Upper lobe of left lung (tissue), 6 donors: ENCODE data around the gene NBL1. TPM values are rescaled to one million over a fixed set of nuclear protein-coding genes. Genes with fewer than 3 reads are reported as not detected.

Experiments
- ATAC-seq, 2 donors: fragments of 200-7000 bp; cut with Tn5 transposase; one replicate each; pipeline ENCODE4 v1.9.1; 2022; ENCODE audit warnings: mild to moderate bottlenecking in 2 of 2, moderate library complexity in 2 of 2; ENCODE audit not compliant: low FRiP score in 2 of 2
- DNase-seq, 2 donors: peaks; one replicate each; pipeline ENCODE4 v3.0.0-alpha.2; 2019 to 2020
- H3K27ac ChIP-seq, 4 donors: fragments of 200-600 bp; sonication (generic); one replicate each; pipeline ENCODE4 v1.5.1; 2016 to 2019
- H3K27me3 ChIP-seq, 4 donors: fragments of 200-600 bp; sonication (generic); one replicate each; pipeline ENCODE4 v1.5.1; 2017 to 2019
- H3K36me3 ChIP-seq, 4 donors: fragments of 200-600 bp; sonication (generic); one replicate each; pipeline ENCODE4 v1.5.1; 2016 to 2019
- H3K4me1 ChIP-seq, 4 donors: fragments of 200-600 bp; sonication (generic); one replicate each; pipeline ENCODE4 v1.5.1; 2018 to 2019
- H3K4me3 ChIP-seq, 4 donors: fragments of 200-600 bp; sonication (generic); one replicate each; pipeline ENCODE4 v1.5.1; 2017 to 2019; ENCODE audit warnings: mild to moderate bottlenecking in 2 of 4, moderate library complexity in 1 of 4
- H3K9me3 ChIP-seq, 4 donors: fragments of 200-600 bp; sonication (generic); one replicate each; pipeline ENCODE4 v1.5.1; 2018 to 2019
- EP300 ChIP-seq, 4 donors: sonication (generic); formaldehyde crosslinking; IDR thresholded peaks; one replicate each; pipeline ENCODE4 v1.5.1; 2017; ENCODE audit warnings: antibody characterized with exemption in 4 of 4, control low read depth in 2 of 4
- POLR2A ChIP-seq, 4 donors: fragments of 450-650 bp; IDR thresholded peaks; one replicate each; pipeline ENCODE4 v1.5.1; 2016 to 2017; ENCODE audit warnings: antibody characterized with exemption in 4 of 4, mild to moderate bottlenecking in 2 of 4
- POLR2AphosphoS5 ChIP-seq, 2 donors: sonication (generic); formaldehyde crosslinking; IDR thresholded peaks; one replicate each; pipeline ENCODE4 v1.5.1; 2017; ENCODE audit warnings: antibody characterized with exemption in 2 of 2
- WGBS, 2 donors: methylation state at CpG; one replicate each; pipeline ENCODE4 v1.1.5; 2017 to 2018; 5-methylcytosine and 5-hydroxymethylcytosine counted together
- total RNA-seq, 6 donors: library from RNA; depleted of rRNA in 4 of 6; stranded (reverse); fragments of >200 nt in 4 of 6; gene quantifications; one replicate each; pipeline versions ENCODE4 v1.1.0 to v1.2.1, GENCODE V29; 2016 to 2021
- TF ChIP-seq, protein P1 (sequence below), 6 experiments: fragments of 450-650 bp in 4 of 6; fragments of 200-600 bp in 2 of 6; sonication (generic) in 2 of 6; IDR thresholded peaks; one replicate each; pipeline ENCODE4 v1.5.1; 2016 to 2019; ENCODE audit warnings: antibody characterized with exemption in 6 of 6
- donor health status: DM: no; HTN: no; CAD: no; lungs with moderate emphysema.
- donor health status: DM: no; HTN: yes; CAD: no; lungs with severe emphysema.

Gene NBL1
- total RNA-seq, 6 donors from 2014 or later = 40.9 to 190 (median 105) TPM

DNA sequence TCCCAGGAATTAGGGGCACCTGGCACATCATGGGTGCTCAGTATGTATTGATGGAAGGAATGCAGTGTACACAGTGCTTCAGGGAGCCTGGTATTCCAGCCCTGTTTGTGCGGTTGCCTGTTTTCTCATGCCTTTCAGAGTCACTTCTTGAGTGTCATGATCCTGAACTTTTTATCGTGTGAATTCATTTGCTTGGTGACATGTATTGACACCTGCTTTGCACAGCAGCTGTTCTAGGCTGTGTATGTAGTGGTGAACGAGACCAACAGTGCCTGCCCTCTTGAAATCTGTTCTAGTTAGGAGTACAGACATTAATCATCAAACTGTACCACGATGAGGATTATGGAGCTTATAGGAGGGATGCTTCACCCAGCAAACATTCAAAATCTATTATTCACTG lies 26.7 kb downstream of the NBL1 start:
- H3K27me3 ChIP-seq = peaks cover 0 to 9% (median 3%) of the 10 kb centered on the region in 4 donors
- TF ChIP-seq POLR2AphosphoS5 (IDR thresholded peaks at IDR 0.05) (no peak), POLR2A (IDR thresholded peaks at IDR 0.05) (no peak), EP300 (IDR thresholded peaks at IDR 0.05) (no peak)
- TF ChIP-seq, protein P1, sequence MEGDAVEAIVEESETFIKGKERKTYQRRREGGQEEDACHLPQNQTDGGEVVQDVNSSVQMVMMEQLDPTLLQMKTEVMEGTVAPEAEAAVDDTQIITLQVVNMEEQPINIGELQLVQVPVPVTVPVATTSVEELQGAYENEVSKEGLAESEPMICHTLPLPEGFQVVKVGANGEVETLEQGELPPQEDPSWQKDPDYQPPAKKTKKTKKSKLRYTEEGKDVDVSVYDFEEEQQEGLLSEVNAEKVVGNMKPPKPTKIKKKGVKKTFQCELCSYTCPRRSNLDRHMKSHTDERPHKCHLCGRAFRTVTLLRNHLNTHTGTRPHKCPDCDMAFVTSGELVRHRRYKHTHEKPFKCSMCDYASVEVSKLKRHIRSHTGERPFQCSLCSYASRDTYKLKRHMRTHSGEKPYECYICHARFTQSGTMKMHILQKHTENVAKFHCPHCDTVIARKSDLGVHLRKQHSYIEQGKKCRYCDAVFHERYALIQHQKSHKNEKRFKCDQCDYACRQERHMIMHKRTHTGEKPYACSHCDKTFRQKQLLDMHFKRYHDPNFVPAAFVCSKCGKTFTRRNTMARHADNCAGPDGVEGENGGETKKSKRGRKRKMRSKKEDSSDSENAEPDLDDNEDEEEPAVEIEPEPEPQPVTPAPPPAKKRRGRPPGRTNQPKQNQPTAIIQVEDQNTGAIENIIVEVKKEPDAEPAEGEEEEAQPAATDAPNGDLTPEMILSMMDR (IDR thresholded peaks at IDR 0.05) = no peak
- no peak for DNase-seq

DNA sequence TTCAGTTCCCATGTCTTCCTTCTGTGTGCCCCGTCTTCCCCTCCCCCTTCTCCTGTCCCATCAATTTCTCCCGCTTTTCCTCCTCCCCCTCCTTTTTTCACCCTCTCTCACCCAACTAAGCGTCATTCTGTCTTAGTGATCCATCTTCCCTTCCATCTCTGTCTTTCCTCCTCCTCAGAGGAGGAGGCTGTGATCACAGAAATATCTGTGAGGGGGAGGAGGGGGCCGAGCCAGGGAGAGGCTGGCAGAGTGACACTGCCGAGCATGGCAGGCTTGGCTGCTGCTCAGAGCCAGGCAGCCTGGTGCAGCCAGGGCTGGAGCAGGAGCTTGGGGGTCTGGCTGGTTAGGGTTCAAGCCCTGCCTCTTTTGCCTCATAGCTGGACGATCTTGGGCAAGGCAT lies 28.1 kb downstream of the NBL1 start:
- Histone ChIP-seq H3K4me1 (no peaks in the 10 kb centered on the region), H3K4me3 (no peak overlapping the region), H3K36me3 (no peaks in the 10 kb centered on the region), H3K9me3 (no peaks in the 10 kb centered on the region), H3K27me3 (no peaks in the 10 kb centered on the region), H3K27ac (no peak overlapping the region)
- no peak for ATAC-seq
- DNase-seq = no peak
- WGBS, 2 donors = 31 to 40% methylated on average over 6 of the region's 6 CpGs
- TF ChIP-seq POLR2A (IDR thresholded peaks at IDR 0.05) (no peak), POLR2AphosphoS5 (IDR thresholded peaks at IDR 0.05) (no peak), EP300 (IDR thresholded peaks at IDR 0.05) (no peak)
- TF ChIP-seq, protein P1 (IDR thresholded peaks at IDR 0.05) = no peak

More for the DNA sequence above, 26.7 kb downstream of the NBL1 start:
- Histone ChIP-seq H3K36me3 (no peaks in the 10 kb centered on the region), H3K4me3 (no peak overlapping the region), H3K27ac (no peak overlapping the region), H3K4me1 (peaks cover 0 to 2% (median 0%) of the 10 kb centered on the region in 4 donors), H3K9me3 (no peaks in the 10 kb centered on the region)
- 54 to 59% methylated on average over 4 of the region's 4 CpGs for WGBS, 2 donors
- no peak for ATAC-seq

DNA sequence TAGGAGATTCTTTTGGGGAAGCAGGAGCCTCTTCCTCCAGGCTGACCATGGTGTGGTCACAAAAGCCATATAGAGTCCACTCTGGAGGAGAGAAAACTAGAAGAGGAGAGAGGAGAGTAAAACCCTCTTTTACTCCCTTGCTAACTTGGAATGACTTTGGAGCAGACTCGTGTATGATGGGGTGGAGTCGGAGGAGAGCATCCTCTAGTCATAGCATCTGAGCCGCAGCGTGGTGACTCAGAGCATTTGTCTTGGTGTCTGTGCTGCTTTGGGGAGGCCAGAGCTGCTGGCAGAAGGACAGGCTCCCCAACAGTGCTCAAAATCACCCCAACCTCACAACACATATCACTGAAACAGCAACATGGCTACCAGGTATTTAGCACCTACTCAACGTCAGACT lies 31.7 kb downstream of the NBL1 start:
- TF ChIP-seq EP300 (IDR thresholded peaks at IDR 0.05) (no peak), POLR2AphosphoS5 (IDR thresholded peaks at IDR 0.05) (no peak), POLR2A (IDR thresholded peaks at IDR 0.05) (no peak)
- TF ChIP-seq, protein P1 (IDR thresholded peaks at IDR 0.05) = no peak
- no peak overlapping the region for H3K27ac ChIP-seq
- no peak overlapping the region for H3K4me3 ChIP-seq
- WGBS, 2 donors = 74 to 75% methylated on average over 4 to 5 of the region's 5 CpGs
- no peaks in the 10 kb centered on the region for H3K9me3 ChIP-seq
- DNase-seq (no peak), ATAC-seq (no peak)
- H3K4me1 ChIP-seq = no peaks in the 10 kb centered on the region
- no peaks in the 10 kb centered on the region for H3K27me3 ChIP-seq
- H3K36me3 ChIP-seq = no peaks in the 10 kb centered on the region

DNA sequence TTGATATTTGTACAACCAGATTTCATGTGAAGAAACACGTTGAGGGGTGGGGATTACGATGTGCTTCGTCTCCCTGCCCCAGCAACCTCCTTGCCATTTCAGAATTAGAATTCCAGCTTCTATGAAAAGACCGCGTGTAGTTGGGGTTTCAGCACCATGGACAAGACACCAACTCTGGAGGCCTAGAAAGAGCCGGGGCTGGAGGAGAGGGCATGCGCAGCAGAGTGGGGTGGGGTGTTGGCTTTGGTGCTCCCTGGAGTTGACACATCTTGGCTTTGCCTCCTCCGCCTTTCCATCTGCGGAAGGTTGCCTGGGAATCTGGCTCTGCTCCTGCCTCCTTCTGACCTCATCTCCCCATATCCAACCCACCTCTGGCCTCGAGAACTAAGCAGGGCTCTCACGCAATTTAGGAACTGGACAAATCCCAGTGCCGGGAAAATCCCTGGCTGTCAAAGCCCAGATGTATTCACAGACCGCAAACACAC lies 32.4 kb downstream of the NBL1 start:
- peak in 1 of 2 donors; percentile 93 for ATAC-seq
- Histone ChIP-seq H3K4me3 (no peak overlapping the region), H3K4me1 (no peaks in the 10 kb centered on the region), H3K9me3 (no peaks in the 10 kb centered on the region), H3K36me3 (no peaks in the 10 kb centered on the region), H3K27me3 (no peaks in the 10 kb centered on the region), H3K27ac (no peak overlapping the region)
- no peak for TF ChIP-seq POLR2A (IDR thresholded peaks at IDR 0.05)
- TF ChIP-seq POLR2AphosphoS5 (IDR thresholded peaks at IDR 0.05) = no peak
- TF ChIP-seq, protein P1 (IDR thresholded peaks at IDR 0.05) = no peak
- TF ChIP-seq EP300 (IDR thresholded peaks at IDR 0.05) = no peak
- WGBS, 2 donors = 31 to 36% methylated on average over 12 to 13 of the region's 13 CpGs
- no peak for DNase-seq

DNA sequence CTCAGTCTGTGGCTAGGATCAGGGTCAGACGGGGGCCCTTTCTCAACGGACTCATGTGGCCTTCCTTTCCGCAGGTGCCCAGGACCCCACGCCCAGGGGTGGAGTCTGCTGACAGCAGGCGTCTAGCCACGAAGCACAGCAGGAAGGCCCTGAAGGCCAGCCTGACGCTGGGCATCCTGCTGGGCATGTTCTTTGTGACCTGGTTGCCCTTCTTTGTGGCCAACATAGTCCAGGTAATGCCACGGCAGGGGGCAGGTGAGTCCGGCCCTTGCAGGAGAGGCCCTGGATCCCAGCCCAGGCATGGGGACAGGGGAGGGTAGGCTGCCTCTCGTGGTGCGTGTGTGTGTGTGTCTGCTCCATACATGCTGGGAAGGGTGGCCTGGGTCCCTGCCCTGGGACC lies 34.4 kb downstream of the NBL1 start:
- ATAC-seq (no peak), DNase-seq (peak in 1 of 2 donors; percentile 50)
- Histone ChIP-seq H3K27ac (no peak overlapping the region), H3K36me3 (peaks cover 0 to 12% (median 0%) of the 10 kb centered on the region in 4 donors), H3K27me3 (no peaks in the 10 kb centered on the region), H3K4me1 (no peaks in the 10 kb centered on the region), H3K9me3 (no peaks in the 10 kb centered on the region), H3K4me3 (no peak overlapping the region)
- no peak for TF ChIP-seq EP300 (IDR thresholded peaks at IDR 0.05)
- TF ChIP-seq, protein P1 (IDR thresholded peaks at IDR 0.05) = no peak
- no peak for TF ChIP-seq POLR2A (IDR thresholded peaks at IDR 0.05)
- no peak for TF ChIP-seq POLR2AphosphoS5 (IDR thresholded peaks at IDR 0.05)
- 79% methylated on average over 8 of the region's 11 CpGs; no CpG with 5 or more reads in 1 of the 2 donors for WGBS, 2 donors
